Measurements from ENCODE around the gene TUSC2. TPM values are rescaled to one million over a fixed set of nuclear protein-coding genes. Genes with fewer than 3 reads are reported as not detected.
A peak's percentile ranks its signal among the peaks of the same experiment; 100 is the strongest.

Gene TUSC2
- total and polyA plus RNA-seq, 9 of the 15 experiments (the other 6 are each of a cell fraction or from before 2014, with no cell fraction given): 2.8 to 67.5 (median 25.8) TPM

DNA sequence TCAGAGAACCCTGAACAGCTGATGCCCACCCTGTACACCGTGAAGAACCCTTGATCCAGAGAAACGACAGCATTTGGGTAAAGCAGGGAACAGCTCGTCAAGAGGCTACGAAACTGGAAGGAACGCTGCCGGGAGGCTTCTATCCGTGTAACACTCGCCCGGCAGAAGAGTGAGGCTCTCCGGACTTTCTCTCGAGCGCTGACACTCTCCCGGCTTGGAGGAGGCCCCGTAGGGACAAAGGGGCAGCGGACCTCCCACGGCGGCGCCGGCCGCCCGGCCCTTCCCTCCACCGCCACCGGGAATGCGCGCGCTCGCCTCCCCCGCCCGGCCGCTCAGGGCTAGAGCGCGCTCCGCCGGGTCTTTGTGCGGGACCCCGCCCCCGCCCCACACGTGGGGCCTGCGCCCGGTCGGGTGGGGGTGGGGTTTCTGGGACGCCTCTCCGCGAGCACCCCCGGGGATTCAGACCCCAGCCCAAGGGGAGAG is 7.1 kb downstream of the TUSC2 start:
- Histone ChIP-seq H3K79me2 (ENCODE audit: control insufficient read depth, insufficient read depth, low read length) (peaks cover 22% of the 10 kb centered on the region), H3K36me3 (ENCODE audit: control insufficient read depth, insufficient read depth, low read length) (peaks cover 37% of the 10 kb centered on the region; the same call in 2 of the 3 replicates), H3K9me1 (ENCODE audit: control insufficient read depth, insufficient read depth, low read length) (no peaks in the 10 kb centered on the region), H3K9ac (ENCODE audit: insufficient read depth in 1 of 2, low read depth in 2 of 2, low read length in 2 of 2) (peak overlapping the region; percentile 98), H3K9me3 (replicated peaks; ENCODE audit: control insufficient read depth, insufficient read depth, low read depth, low read length) (no peaks in the 10 kb centered on the region), H3K4me3 (peak overlapping the region; percentile 81), H3K4me2 (ENCODE audit: insufficient read depth, low read length) (peak overlapping the region; percentile 90), H4K20me1 (replicated peaks; ENCODE audit: control insufficient read depth, insufficient read depth, low read length) (no peaks in the 10 kb centered on the region), H3K27ac (ENCODE audit: extremely low read depth, low read depth, low read length) (peak overlapping the region; percentile 100), H3K4me1 (replicated peaks in 1 of 2; ENCODE audit: control insufficient read depth in 2 of 2, insufficient read depth in 2 of 2, low read length in 2 of 2) (peaks cover 36 to 80% of the 10 kb centered on the region in 2 experiments), H2AFZ (ENCODE audit: low read depth, low read length) (peak overlapping the region; percentile 99), H3K27me3 (ENCODE audit: control insufficient read depth in 2 of 2, insufficient read depth in 2 of 2, low read length in 2 of 2) (no peaks in the 10 kb centered on the region)
- CTCF ChIA-PET (ENCODE audit: low intra/inter-chr PET ratio): no interaction called here
- POLR2A ChIA-PET: interaction anchor here (0.9 to 1.2 kb wide), 3 partner anchors 9 to 59 kb away, joined by 4 to 5 read pairs (median 4); partner anchors contain the start of gene HYAL1
- WGBS (ENCODE audit: insufficient coverage, low coverage, missing lambda C conversion rate): 0% methylated on average over 12 of the region's 45 CpGs
- ATAC-seq (peak; percentile 80), DNase-seq (ENCODE audit: extremely low read depth in 1 of 4, low spot score in 3 of 4) (peak; percentile 78 to 83 (median 80)), FAIRE-seq (peak; percentile 11)
- BruUV-seq (replicated peaks): no TSS peak
- in situ Hi-C loops (cut with MboI): no loop called here
- intact Hi-C loops (cut with micrococcal nuclease): no loop called here
- TF ChIP-seq NR3C1 (CRISPR knock-in tag; IDR thresholded peaks at IDR 0.05) (no peak), MXI1 (IDR thresholded peaks at IDR 0.05; ENCODE audit: low read depth, low read length) (peak; percentile 81; the same call in 1 of the 2 replicates), FIP1L1 (IDR thresholded peaks at IDR 0.05; ENCODE audit: low read depth, low read length, poor library complexity, severe bottlenecking) (peak; percentile 37), MAX (CRISPR knock-in tag; IDR thresholded peaks at IDR 0.05) (peak; percentile 56; the same call in 1 of the 2 replicates), PREB (CRISPR knock-in tag; IDR thresholded peaks at IDR 0.05) (no peak), ZNF134 (CRISPR knock-in tag; conservative IDR thresholded peaks at IDR 0.05) (no peak), UBTF (IDR thresholded peaks at IDR 0.05; ENCODE audit: borderline replicate concordance in 1 of 2, low read depth in 2 of 2, low read length in 2 of 2) (peak in 1 of 2 experiments; percentile 66; a peak in 1 of 4 replicates), ETV5 (CRISPR knock-in tag; IDR thresholded peaks at IDR 0.05; ENCODE audit: low read depth) (0 out of 2 replicates have a peak, but pooled peaks have one; percentile 8), PML (IDR thresholded peaks at IDR 0.05; ENCODE audit: low read length) (no peak), MAZ (CRISPR knock-in tag; conservative IDR thresholded peaks at IDR 0.05 in 1 of 2, IDR thresholded peaks at IDR 0.05 in 1 of 2) (peak; percentile 80 to 91; a peak in 3 of 4 replicates), CXXC5 (CRISPR knock-in tag; IDR thresholded peaks at IDR 0.05) (peak; percentile 84; the same call in 1 of the 2 replicates)
- TF ChIP-seq, protein P1, sequence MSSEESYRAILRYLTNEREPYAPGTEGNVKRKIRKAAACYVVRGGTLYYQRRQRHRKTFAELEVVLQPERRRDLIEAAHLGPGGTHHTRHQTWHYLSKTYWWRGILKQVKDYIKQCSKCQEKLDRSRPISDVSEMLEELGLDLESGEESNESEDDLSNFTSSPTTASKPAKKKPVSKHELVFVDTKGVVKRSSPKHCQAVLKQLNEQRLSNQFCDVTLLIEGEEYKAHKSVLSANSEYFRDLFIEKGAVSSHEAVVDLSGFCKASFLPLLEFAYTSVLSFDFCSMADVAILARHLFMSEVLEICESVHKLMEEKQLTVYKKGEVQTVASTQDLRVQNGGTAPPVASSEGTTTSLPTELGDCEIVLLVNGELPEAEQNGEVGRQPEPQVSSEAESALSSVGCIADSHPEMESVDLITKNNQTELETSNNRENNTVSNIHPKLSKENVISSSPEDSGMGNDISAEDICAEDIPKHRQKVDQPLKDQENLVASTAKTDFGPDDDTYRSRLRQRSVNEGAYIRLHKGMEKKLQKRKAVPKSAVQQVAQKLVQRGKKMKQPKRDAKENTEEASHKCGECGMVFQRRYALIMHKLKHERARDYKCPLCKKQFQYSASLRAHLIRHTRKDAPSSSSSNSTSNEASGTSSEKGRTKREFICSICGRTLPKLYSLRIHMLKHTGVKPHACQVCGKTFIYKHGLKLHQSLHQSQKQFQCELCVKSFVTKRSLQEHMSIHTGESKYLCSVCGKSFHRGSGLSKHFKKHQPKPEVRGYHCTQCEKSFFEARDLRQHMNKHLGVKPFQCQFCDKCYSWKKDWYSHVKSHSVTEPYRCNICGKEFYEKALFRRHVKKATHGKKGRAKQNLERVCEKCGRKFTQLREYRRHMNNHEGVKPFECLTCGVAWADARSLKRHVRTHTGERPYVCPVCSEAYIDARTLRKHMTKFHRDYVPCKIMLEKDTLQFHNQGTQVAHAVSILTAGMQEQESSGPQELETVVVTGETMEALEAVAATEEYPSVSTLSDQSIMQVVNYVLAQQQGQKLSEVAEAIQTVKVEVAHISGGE (CRISPR knock-in tag; IDR thresholded peaks at IDR 0.05): peak in 1 of 3 experiments; percentile 27; a peak in 1 of 6 replicates
